ENCODE results near the gene HCFC1R1. TPM values are rescaled to one million over a fixed set of nuclear protein-coding genes. Genes with fewer than 3 reads are reported as not detected.

HCFC1R1 gene
- total and polyA plus RNA-seq, 11 donors = 32.8 to 189 (median 54.6) TPM

GRCh38 chr16:2974319-2975056 lies 49.3 kb downstream of the HCFC1R1 start:
- DNase-seq (no peak), ATAC-seq (no peak)
- Histone ChIP-seq H3K27me3 (peaks cover 0 to 5% (median 2%) of the 10 kb centered on the region in 9 donors), H3K27ac (no peak overlapping the region), H3K4me3 (no peak overlapping the region), H3K9me3 (no peaks in the 10 kb centered on the region), H3K4me1 (peaks cover 0 to 23% (median 11%) of the 10 kb centered on the region in 12 donors), H3K36me3 (peaks cover 0 to 21% (median 0%) of the 10 kb centered on the region in 9 donors)
- WGBS, 4 donors = 93 to 98% (median 94%) methylated on average over 6 to 15 of the region's 15 CpGs
- TF ChIP-seq CTCF (IDR thresholded peaks at IDR 0.05) (no peak), POLR2A (IDR thresholded peaks at IDR 0.05) (no peak)
- intact Hi-C loops (cut with DNase I) = no loop called here

GRCh38 chr16:2973605-2974318 lies 50.0 kb downstream of the HCFC1R1 start:
- Histone ChIP-seq H3K36me3 (peaks cover 0 to 21% (median 0%) of the 10 kb centered on the region in 9 donors), H3K27me3 (no peaks in the 10 kb centered on the region), H3K27ac (no peak overlapping the region), H3K9me3 (no peaks in the 10 kb centered on the region), H3K4me1 (peaks cover 0 to 24% (median 12%) of the 10 kb centered on the region in 12 donors), H3K4me3 (no peak overlapping the region)
- no peak for TF ChIP-seq POLR2A (IDR thresholded peaks at IDR 0.05)
- no peak for TF ChIP-seq CTCF (IDR thresholded peaks at IDR 0.05)
- intact Hi-C loops (cut with DNase I) = no loop called here
- 80 to 89% (median 87%) methylated on average over 4 to 17 of the region's 17 CpGs for WGBS, 4 donors
- ATAC-seq (no peak), DNase-seq (no peak)

GRCh38 chr16:2973093-2973492 lies 50.6 kb downstream of the HCFC1R1 start:
- Histone ChIP-seq H3K4me3 (no peak overlapping the region), H3K27me3 (peaks cover 0 to 4% (median 2%) of the 10 kb centered on the region in 9 donors), H3K9me3 (no peaks in the 10 kb centered on the region), H3K27ac (no peak overlapping the region), H3K4me1 (peaks cover 0 to 31% (median 18%) of the 10 kb centered on the region in 12 donors), H3K36me3 (peaks cover 0 to 21% (median 0%) of the 10 kb centered on the region in 9 donors)
- DNase-seq (no peak), ATAC-seq (no peak)
- intact Hi-C loops (cut with DNase I) = no loop called here
- no peak for TF ChIP-seq CTCF (IDR thresholded peaks at IDR 0.05)
- TF ChIP-seq POLR2A (IDR thresholded peaks at IDR 0.05) = no peak
- WGBS, 4 donors = 43 to 87% (median 66%) methylated on average over 4 to 5 of the region's 5 CpGs

Other genes starting within 250 kb of the HCFC1R1 start
- 1,000 to 10,000 TPM in 1 of 9 donors, 100 to 1,000 TPM in 8; 213 to 1,067 (median 294) TPM for gene ELOB, start 246.7 kb downstream of the HCFC1R1 start, total RNA-seq
- 100 to 1,000 TPM; 462 to 926 TPM for gene ELOB, start 246.7 kb downstream of the HCFC1R1 start, polyA plus RNA-seq
- not detected for gene PRSS33, start 236.4 kb downstream of the HCFC1R1 start, total RNA-seq
- gene PRSS33, start 236.4 kb downstream of the HCFC1R1 start, polyA plus RNA-seq = not detected
- gene PRSS41, start 225.5 kb downstream of the HCFC1R1 start, total RNA-seq = not detected
- not detected for gene PRSS41, start 225.5 kb downstream of the HCFC1R1 start, polyA plus RNA-seq
- gene PRSS21, start 206.7 kb downstream of the HCFC1R1 start, total RNA-seq = not detected
- gene PRSS21, start 206.7 kb downstream of the HCFC1R1 start, polyA plus RNA-seq = not detected
- 1 to 10 TPM in 1 of 9 donors, under 1 TPM in 1, not detected in 7; 0.50 to 3.0 TPM for gene ZG16B, start 193.6 kb downstream of the HCFC1R1 start, total RNA-seq
- not detected for gene ZG16B, start 193.6 kb downstream of the HCFC1R1 start, polyA plus RNA-seq
- not detected for gene PRSS22, start 165.8 kb downstream of the HCFC1R1 start, total RNA-seq
- not detected for gene PRSS22, start 165.8 kb downstream of the HCFC1R1 start, polyA plus RNA-seq
- 10 to 100 TPM; 20.1 to 64.1 (median 22.6) TPM for gene FLYWCH2, start 140.7 kb downstream of the HCFC1R1 start, total RNA-seq
- 10 to 100 TPM; 35.3 to 53.4 TPM for gene FLYWCH2, start 140.7 kb downstream of the HCFC1R1 start, polyA plus RNA-seq
- 10 to 100 TPM; 26.3 to 48.4 (median 34.2) TPM for gene FLYWCH1, start 112.0 kb downstream of the HCFC1R1 start, total RNA-seq
- 10 to 100 TPM; 28.3 to 29.1 TPM for gene FLYWCH1, start 112.0 kb downstream of the HCFC1R1 start, polyA plus RNA-seq
- under 1 TPM in 1 of 9 donors, not detected in 8; 0.27 TPM for gene KREMEN2, start 59.7 kb downstream of the HCFC1R1 start, total RNA-seq
- gene KREMEN2, start 59.7 kb downstream of the HCFC1R1 start, polyA plus RNA-seq = not detected
- gene PAQR4, start 54.6 kb downstream of the HCFC1R1 start, total RNA-seq = 10 to 100 TPM in 1 of 9 donors, 1 to 10 TPM in 8; 6.9 to 16.3 (median 9.0) TPM
- gene PAQR4, start 54.6 kb downstream of the HCFC1R1 start, polyA plus RNA-seq = 10 to 100 TPM in 1 of 2 donors, 1 to 10 TPM in 1; 8.1 to 15.2 TPM
- 10 to 100 TPM in 1 of 9 donors, 1 to 10 TPM in 4, under 1 TPM in 4; 0.72 to 11.9 (median 1.2) TPM for gene PKMYT1, start 43.5 kb downstream of the HCFC1R1 start, total RNA-seq
- 1 to 10 TPM; 1.3 to 2.5 TPM for gene PKMYT1, start 43.5 kb downstream of the HCFC1R1 start, polyA plus RNA-seq
- 1 to 10 TPM in 2 of 9 donors, under 1 TPM in 7; 0.13 to 2.0 (median 0.75) TPM for gene CLDN9, start 11.0 kb downstream of the HCFC1R1 start, total RNA-seq
- 1 to 10 TPM in 1 of 2 donors, under 1 TPM in 1; 0.62 to 1.7 TPM for gene CLDN9, start 11.0 kb downstream of the HCFC1R1 start, polyA plus RNA-seq
- not detected for gene CLDN6, start 5.8 kb downstream of the HCFC1R1 start, total RNA-seq
- under 1 TPM in 1 of 2 donors, not detected in 1; 0.04 TPM for gene CLDN6, start 5.8 kb downstream of the HCFC1R1 start, polyA plus RNA-seq
- gene TNFRSF12A, start 3.6 kb downstream of the HCFC1R1 start, total RNA-seq = 100 to 1,000 TPM in 3 of 9 donors, 10 to 100 TPM in 6; 27.8 to 289 (median 92.4) TPM
- gene TNFRSF12A, start 3.6 kb downstream of the HCFC1R1 start, polyA plus RNA-seq = 100 to 1,000 TPM; 260 to 824 TPM
- 10 to 100 TPM in 4 of 9 donors, 1 to 10 TPM in 5; 6.9 to 14.0 (median 9.4) TPM for gene THOC6, start 93 bp upstream of the HCFC1R1 start, total RNA-seq
- 10 to 100 TPM; 15.4 to 23.0 TPM for gene THOC6, start 93 bp upstream of the HCFC1R1 start, polyA plus RNA-seq
- gene BICDL2, start 13.0 kb upstream of the HCFC1R1 start, total RNA-seq = not detected
- under 1 TPM in 1 of 2 donors, not detected in 1; 0.07 TPM for gene BICDL2, start 13.0 kb upstream of the HCFC1R1 start, polyA plus RNA-seq
- 1 to 10 TPM in 3 of 9 donors, under 1 TPM in 6; 0.32 to 3.0 (median 0.90) TPM for gene MMP25, start 22.6 kb upstream of the HCFC1R1 start, total RNA-seq
- 1 to 10 TPM in 1 of 2 donors, under 1 TPM in 1; 0.97 to 1.3 TPM for gene MMP25, start 22.6 kb upstream of the HCFC1R1 start, polyA plus RNA-seq
- gene IL32, start 41.7 kb upstream of the HCFC1R1 start, total RNA-seq = 100 to 1,000 TPM in 1 of 9 donors, 10 to 100 TPM in 8; 20.6 to 241 (median 48.9) TPM
- 10 to 100 TPM; 60.2 to 63.4 TPM for gene IL32, start 41.7 kb upstream of the HCFC1R1 start, polyA plus RNA-seq
- gene ZSCAN10, start 75.4 kb upstream of the HCFC1R1 start, total RNA-seq = not detected
- not detected for gene ZSCAN10, start 75.4 kb upstream of the HCFC1R1 start, polyA plus RNA-seq
- 10 to 100 TPM in 2 of 9 donors, 1 to 10 TPM in 7; 7.4 to 19.8 (median 8.1) TPM for gene ZNF205, start 88.6 kb upstream of the HCFC1R1 start, total RNA-seq
- gene ZNF205, start 88.6 kb upstream of the HCFC1R1 start, polyA plus RNA-seq = 10 to 100 TPM; 13.9 to 17.0 TPM
- gene ZNF213, start 111.1 kb upstream of the HCFC1R1 start, total RNA-seq = 10 to 100 TPM in 2 of 9 donors, 1 to 10 TPM in 7; 6.7 to 14.3 (median 8.2) TPM
- gene ZNF213, start 111.1 kb upstream of the HCFC1R1 start, polyA plus RNA-seq = 10 to 100 TPM in 1 of 2 donors, 1 to 10 TPM in 1; 8.7 to 14.2 TPM
- not detected for gene OR1F1, start 164.3 kb upstream of the HCFC1R1 start, total RNA-seq
- gene OR1F1, start 164.3 kb upstream of the HCFC1R1 start, polyA plus RNA-seq = not detected
- 1 to 10 TPM; 4.8 to 8.7 (median 6.5) TPM for gene ZNF200, start 211.2 kb upstream of the HCFC1R1 start, total RNA-seq
- 1 to 10 TPM; 2.7 to 4.7 TPM for gene ZNF200, start 211.2 kb upstream of the HCFC1R1 start, polyA plus RNA-seq
- 1 to 10 TPM in 4 of 9 donors, under 1 TPM in 5; 0.39 to 4.3 (median 0.91) TPM for gene MEFV, start 232.7 kb upstream of the HCFC1R1 start, total RNA-seq
- gene MEFV, start 232.7 kb upstream of the HCFC1R1 start, polyA plus RNA-seq = under 1 TPM; 0.23 to 0.33 TPM